Measurements from ENCODE around the gene FAM8A1.

Gene FAM8A1

DNA sequence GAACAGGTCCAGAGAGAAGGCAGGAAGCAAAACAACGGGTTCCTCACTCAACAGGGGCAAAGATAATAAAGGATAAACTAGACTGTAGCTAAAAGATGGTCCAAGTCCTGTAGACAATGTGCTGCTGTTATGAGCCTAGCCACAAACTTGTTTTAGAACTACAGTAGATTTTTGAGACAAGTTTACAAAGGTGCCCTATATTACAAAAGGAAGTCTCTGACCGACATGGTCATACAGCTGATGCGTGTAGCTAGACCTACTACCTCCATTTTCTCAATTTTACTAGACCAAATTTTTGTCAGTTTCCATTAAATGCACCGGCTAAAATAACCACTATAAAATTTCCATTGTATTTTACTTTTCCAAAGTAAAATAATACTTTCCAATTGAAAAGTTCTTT is 11.9 kb downstream of the FAM8A1 start:
- no peak overlapping the region for H3K4me3 ChIP-seq (ENCODE audit: low read depth, low read length)
- H3K36me3 ChIP-seq (ENCODE audit: control insufficient read depth, insufficient read depth, low read length), result no peaks in the 10 kb centered on the region
- no peak overlapping the region for H2AFZ ChIP-seq
- no peaks in the 10 kb centered on the region for H3K27me3 ChIP-seq (ENCODE audit: control insufficient read depth, insufficient read depth, low read length)
- H3K9ac ChIP-seq, result no peak overlapping the region
- H3K9me3 ChIP-seq (ENCODE audit: control insufficient read depth, low read length), result no peaks in the 10 kb centered on the region
- H3K27ac ChIP-seq, result no peak overlapping the region
- no peak overlapping the region for H3K4me2 ChIP-seq (ENCODE audit: low read length)
- no peak for TF ChIP-seq CTCF (IDR thresholded peaks at IDR 0.05)
- no peaks in the 10 kb centered on the region for H3K4me1 ChIP-seq
- H3K79me2 ChIP-seq, result no peaks in the 10 kb centered on the region

GRCh38 chr6:17615794-17616193 is 15.7 kb downstream of the FAM8A1 start:
- Histone ChIP-seq H3K36me3 (ENCODE audit: control insufficient read depth, insufficient read depth, low read length) (no peaks in the 10 kb centered on the region), H3K27ac (no peak overlapping the region)

GRCh38 chr6:17621003-17621402 is 20.9 kb downstream of the FAM8A1 start:
- no peak for TF ChIP-seq CTCF (IDR thresholded peaks at IDR 0.05)
- no peak overlapping the region for H3K9ac ChIP-seq
- H3K4me1 ChIP-seq, result no peaks in the 10 kb centered on the region
- no peaks in the 10 kb centered on the region for H3K9me3 ChIP-seq (ENCODE audit: control insufficient read depth, low read length)
- no peak overlapping the region for H3K4me3 ChIP-seq (ENCODE audit: low read depth, low read length)
- no peaks in the 10 kb centered on the region for H3K27me3 ChIP-seq (ENCODE audit: control insufficient read depth, insufficient read depth, low read length)
- no peak overlapping the region for H3K4me2 ChIP-seq (ENCODE audit: low read length)
- no peak overlapping the region for H2AFZ ChIP-seq
- peaks cover 4% of the 10 kb centered on the region for H3K79me2 ChIP-seq
- no peaks in the 10 kb centered on the region for H3K36me3 ChIP-seq (ENCODE audit: control insufficient read depth, insufficient read depth, low read length)
- H3K27ac ChIP-seq, result no peak overlapping the region

More at GRCh38 chr6:17615794-17616193, 15.7 kb downstream of the FAM8A1 start:
- Histone ChIP-seq H3K4me2 (ENCODE audit: low read length) (no peak overlapping the region), H2AFZ (no peak overlapping the region), H3K4me1 (no peaks in the 10 kb centered on the region), H3K79me2 (peaks cover 4% of the 10 kb centered on the region), H3K27me3 (ENCODE audit: control insufficient read depth, insufficient read depth, low read length) (no peaks in the 10 kb centered on the region), H3K9ac (no peak overlapping the region), H3K4me3 (ENCODE audit: low read depth, low read length) (no peak overlapping the region), H3K9me3 (ENCODE audit: control insufficient read depth, low read length) (no peaks in the 10 kb centered on the region)
- no peak for TF ChIP-seq CTCF (IDR thresholded peaks at IDR 0.05)

DNA sequence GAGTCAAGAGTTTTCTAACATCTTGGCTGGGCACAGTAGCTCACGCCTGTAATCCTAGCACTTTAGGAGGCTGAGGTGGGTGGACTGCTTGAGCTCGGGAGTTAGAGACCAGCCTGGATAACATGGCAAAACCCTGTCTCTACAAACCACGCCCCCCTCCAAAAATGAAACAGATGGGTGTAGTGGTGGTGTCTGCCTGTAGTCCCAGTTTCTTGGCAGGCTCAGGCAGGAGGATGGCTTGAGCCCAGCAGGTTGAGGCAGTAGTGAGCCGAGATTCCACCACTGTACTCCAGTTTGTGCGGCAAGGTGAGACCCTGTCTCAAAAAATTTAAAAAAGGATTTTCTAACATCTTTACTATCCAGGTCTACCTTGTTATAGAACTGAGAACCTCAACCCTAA is 22.0 kb downstream of the FAM8A1 start:
- no peak for TF ChIP-seq CTCF (IDR thresholded peaks at IDR 0.05)
- Histone ChIP-seq H3K4me2 (ENCODE audit: low read length) (no peak overlapping the region), H3K4me1 (no peaks in the 10 kb centered on the region), H3K79me2 (peaks cover 4% of the 10 kb centered on the region), H3K27ac (no peak overlapping the region), H3K36me3 (ENCODE audit: control insufficient read depth, insufficient read depth, low read length) (no peaks in the 10 kb centered on the region), H3K9ac (no peak overlapping the region), H3K27me3 (ENCODE audit: control insufficient read depth, insufficient read depth, low read length) (no peaks in the 10 kb centered on the region), H3K9me3 (ENCODE audit: control insufficient read depth, low read length) (no peaks in the 10 kb centered on the region), H2AFZ (no peak overlapping the region), H3K4me3 (ENCODE audit: low read depth, low read length) (no peak overlapping the region)

- H3K9me3 ChIP-seq (ENCODE audit: control insufficient read depth, low read length), result no peaks in the 10 kb centered on the region
- no peak overlapping the region for H2AFZ ChIP-seq
- H3K27ac ChIP-seq, result no peak overlapping the region
- H3K27me3 ChIP-seq (ENCODE audit: control insufficient read depth, insufficient read depth, low read length), result no peaks in the 10 kb centered on the region
- no peak for TF ChIP-seq CTCF (IDR thresholded peaks at IDR 0.05)
- no peak overlapping the region for H3K9ac ChIP-seq
- H3K4me1 ChIP-seq, result no peaks in the 10 kb centered on the region
- H3K4me3 ChIP-seq (ENCODE audit: low read depth, low read length), result no peak overlapping the region
- no peak overlapping the region for H3K4me2 ChIP-seq (ENCODE audit: low read length)
- H3K79me2 ChIP-seq, result no peaks in the 10 kb centered on the region
- H3K36me3 ChIP-seq (ENCODE audit: control insufficient read depth, insufficient read depth, low read length), result no peaks in the 10 kb centered on the region
These were observed 24.3 kb downstream of the FAM8A1 start for GRCh38 chr6:17624396-17624795.
